Keratinocyte (primary cell): Measurements from ENCODE around the gene ADRA2C. TPM values are rescaled to one million over a fixed set of nuclear protein-coding genes. Genes with fewer than 3 reads are reported as not detected.

ENCODE experiments used
- DNase-seq: peaks from one replicate; pipeline ENCODE4 v3.0.0-alpha.2; 2011; ENCODE audit warnings: low read depth, missing footprints, low spot score
- FAIRE-seq: peaks from 2 replicates; lab custom pipeline; 2011; peaks lifted over from hg19 to GRCh38; lab: Jason Lieb, UNC
- H2AFZ ChIP-seq: 2 replicates; pipeline ENCODE4 v1.6.0; 2012; ENCODE audit warnings: low read length, control low read depth, inconsistent platforms; ENCODE audit not compliant: control insufficient read depth
- H3K27ac ChIP-seq: 2 replicates; pipeline ENCODE4 v1.5.1; 2011; ENCODE audit warnings: low read length; ENCODE audit not compliant: control insufficient read depth, insufficient read depth
- H3K27me3 ChIP-seq: 3 replicates; pipeline ENCODE4 v1.6.0; 2011; ENCODE audit warnings: low read length; ENCODE audit not compliant: control insufficient read depth, insufficient read depth; ENCODE audit errors: extremely low read depth
- H3K36me3 ChIP-seq, 2 experiments: 2 replicates in 1 of 2; 3 replicates in 1 of 2; pipeline ENCODE4 v1.5.1; 2011; ENCODE audit warnings: low read length in 2 of 2, mild to moderate bottlenecking in 1 of 2; ENCODE audit not compliant: control insufficient read depth in 2 of 2, insufficient read depth in 2 of 2; ENCODE audit errors: extremely low read depth in 1 of 2
- H3K4me1 ChIP-seq: 3 replicates; pipeline ENCODE4 v1.5.1; 2011; ENCODE audit warnings: low read length; ENCODE audit not compliant: control insufficient read depth, insufficient read depth; ENCODE audit errors: extremely low read depth
- H3K4me2 ChIP-seq: 3 replicates; pipeline ENCODE4 v1.6.0; 2011; ENCODE audit warnings: low read depth, low read length; ENCODE audit not compliant: control insufficient read depth, insufficient read depth; ENCODE audit errors: extremely low read depth
- H3K4me3 ChIP-seq, 3 experiments: fragments of 200-600 bp in 1 of 3; sonication (generic) in 1 of 3; 2 replicates in 2 of 3; 3 replicates in 1 of 3; pipeline ENCODE4 v1.5.1; 2011 to 2016; ENCODE audit warnings: low read length in 3 of 3, mild to moderate bottlenecking in 3 of 3, control low read depth in 2 of 3, inconsistent platforms in 1 of 3, low read depth in 1 of 3, mixed read lengths in 1 of 3, mixed run types in 1 of 3, moderate library complexity in 1 of 3; ENCODE audit not compliant: control insufficient read depth in 2 of 3, insufficient read depth in 2 of 3; ENCODE audit errors: extremely low read depth in 1 of 3
- H3K79me2 ChIP-seq: 2 replicates; pipeline ENCODE4 v1.6.0; 2012; ENCODE audit warnings: low read length; ENCODE audit not compliant: control insufficient read depth, insufficient read depth
- H3K9ac ChIP-seq: 3 replicates; pipeline ENCODE4 v1.6.0; 2011; ENCODE audit warnings: low read length; ENCODE audit not compliant: control insufficient read depth, insufficient read depth; ENCODE audit errors: extremely low read depth
- H3K9me1 ChIP-seq: 3 replicates; pipeline ENCODE4 v1.6.0; 2011; ENCODE audit warnings: low read length; ENCODE audit not compliant: control insufficient read depth, insufficient read depth; ENCODE audit errors: extremely low read depth
- H3K9me3 ChIP-seq: 2 replicates; pipeline ENCODE4 v1.5.1; 2012; ENCODE audit warnings: low read depth, low read length; ENCODE audit not compliant: control insufficient read depth
- H4K20me1 ChIP-seq: 3 replicates; pipeline ENCODE4 v1.6.0; 2011; ENCODE audit warnings: low read length; ENCODE audit not compliant: control insufficient read depth, insufficient read depth; ENCODE audit errors: extremely low read depth
- CTCF ChIP-seq, 3 experiments: IDR thresholded peaks in 1 of 3; conservative IDR thresholded peaks in 1 of 3; optimal IDR thresholded peaks in 1 of 3; 2 replicates in 2 of 3; 3 replicates in 1 of 3; pipeline versions ENCODE3 to v1.5.1; 2011; ENCODE audit warnings: low read length in 3 of 3, mild to moderate bottlenecking in 3 of 3, moderate library complexity in 2 of 3, control low read depth in 1 of 3, inconsistent platforms in 1 of 3; ENCODE audit not compliant: insufficient read depth in 2 of 3; ENCODE audit errors: extremely low read depth in 1 of 3
- EZH2 ChIP-seq: IDR thresholded peaks from one replicate; pipeline ENCODE4 v1.6.1; 2012; ENCODE audit warnings: inconsistent platforms, mild to moderate bottlenecking, low read length, moderate library complexity
- dilution Hi-C: fragments of 300-500 bp; cut with MboI; formaldehyde crosslinking; loops from one replicate; pipeline ENCODE4 v1.7.0; 2020; ENCODE audit warnings: low sequenced_read_pairs; ENCODE audit not compliant: extremely low pct_ligation_motif_present
- polyA plus RNA-seq, 5 experiments: library from polyadenylated mRNA; depleted of rRNA in 3 of 5; stranded (reverse) in 3 of 5; stranded (forward) in 1 of 5; unstranded in 1 of 5; fragments of >200 nt; gene quantifications; 1 replicate in 1 of 5; 2 replicates in 3 of 5; 3 replicates in 1 of 5; pipeline versions ENCODE4 v1.2.1 to v1.2.3, GENCODE V29; 2011 to 2012; ENCODE audit warnings: missing spikeins in 2 of 5, low read depth in 1 of 5, low replicate concordance in 1 of 5

The ADRA2C gene
- polyA plus RNA-seq, 1 donor (not counting 4 experiments of a cell fraction or from before 2014, with no cell fraction given): 0.05 TPM

GRCh38 chr4:3792813-3793212 is 26.6 kb downstream of the ADRA2C start:
- Histone ChIP-seq H3K4me3 (no peak overlapping the region), H3K36me3 (no peaks in the 10 kb centered on the region), H3K79me2 (no peaks in the 10 kb centered on the region), H3K27me3 (no peaks in the 10 kb centered on the region), H3K4me2 (no peak overlapping the region), H3K9me1 (no peaks in the 10 kb centered on the region), H2AFZ (no peak overlapping the region), H4K20me1 (no peaks in the 10 kb centered on the region), H3K4me1 (no peaks in the 10 kb centered on the region), H3K9me3 (no peaks in the 10 kb centered on the region), H3K9ac (no peak overlapping the region), H3K27ac (no peak overlapping the region)
- DNase-seq: no peak
- TF ChIP-seq EZH2: no peak
- TF ChIP-seq CTCF (optimal IDR thresholded peaks at IDR 0.05 in 1 of 3, IDR thresholded peaks at IDR 0.05 in 1 of 3, conservative IDR thresholded peaks at IDR 0.05 in 1 of 3; ENCODE audit: extremely low read depth in 1 of 3, insufficient read depth in 2 of 3, low read length in 3 of 3): peak in 1 of 3 experiments; percentile 20
- FAIRE-seq: no peak
- dilution Hi-C loops: loop anchor here (10.0 kb wide), 1 partner anchor 58 kb away; no protein-coding TSS in a partner anchor

GRCh38 chr4:3793545-3793944 is 27.4 kb downstream of the ADRA2C start:
- TF ChIP-seq CTCF (optimal IDR thresholded peaks at IDR 0.05 in 1 of 3, IDR thresholded peaks at IDR 0.05 in 1 of 3, conservative IDR thresholded peaks at IDR 0.05 in 1 of 3; ENCODE audit: extremely low read depth in 1 of 3, insufficient read depth in 2 of 3, low read length in 3 of 3) (no peak), EZH2 (no peak)
- FAIRE-seq: no peak

More at GRCh38 chr4:3793545-3793944, 27.4 kb downstream of the ADRA2C start:
- Histone ChIP-seq H3K79me2 (no peaks in the 10 kb centered on the region), H3K4me3 (no peak overlapping the region), H3K4me2 (no peak overlapping the region), H4K20me1 (no peaks in the 10 kb centered on the region), H3K27ac (no peak overlapping the region), H3K36me3 (no peaks in the 10 kb centered on the region), H3K9ac (no peak overlapping the region), H3K9me3 (no peaks in the 10 kb centered on the region), H3K27me3 (no peaks in the 10 kb centered on the region), H3K9me1 (no peaks in the 10 kb centered on the region), H2AFZ (no peak overlapping the region), H3K4me1 (no peaks in the 10 kb centered on the region)
- dilution Hi-C loops: loop anchor here (10.0 kb wide), 1 partner anchor 59 kb away; no protein-coding TSS in a partner anchor
- DNase-seq: no peak
